Glutamatergic neuron (in vitro differentiated cells): ENCODE measurements around the gene ANK3. TPM values are rescaled to one million over a fixed set of nuclear protein-coding genes. Genes with fewer than 3 reads are reported as not detected.
A peak's percentile ranks its signal among the peaks of the same experiment; 100 is the strongest.

ENCODE experiments used
- DNase-seq: peaks from one replicate; pipeline ENCODE4 v3.0.0; 2022
- H3K27ac Mint-ChIP-seq: one replicate; pipeline ENCODE4 v1.8.0; 2020; ENCODE audit warnings: mild to moderate bottlenecking, mixed read lengths, inconsistent platforms; ENCODE audit not compliant: unreplicated experiment
- H3K27me3 Mint-ChIP-seq: one replicate; pipeline ENCODE4 v1.8.0; 2020; ENCODE audit warnings: mild to moderate bottlenecking, moderate library complexity, mixed read lengths, inconsistent platforms; ENCODE audit not compliant: unreplicated experiment
- H3K36me3 Mint-ChIP-seq: one replicate; pipeline ENCODE4 v1.8.0; 2020; ENCODE audit warnings: mild to moderate bottlenecking, mixed read lengths, inconsistent platforms; ENCODE audit not compliant: unreplicated experiment
- H3K4me1 Mint-ChIP-seq: one replicate; pipeline ENCODE4 v1.8.0; 2020; ENCODE audit warnings: mild to moderate bottlenecking, low read depth, mixed read lengths, inconsistent platforms; ENCODE audit not compliant: unreplicated experiment
- H3K4me3 Mint-ChIP-seq: one replicate; pipeline ENCODE4 v1.8.0; 2020; ENCODE audit warnings: mild to moderate bottlenecking, mixed read lengths, inconsistent platforms; ENCODE audit not compliant: unreplicated experiment
- H3K9me3 Mint-ChIP-seq: one replicate; pipeline ENCODE4 v1.8.0; 2020; ENCODE audit warnings: mild to moderate bottlenecking, moderate library complexity, mixed read lengths, inconsistent platforms; ENCODE audit not compliant: unreplicated experiment
- total RNA-seq: library from RNA; stranded (reverse); fragmentation: NEBNext Ultra II Directional; extraction: Animal tissue kit (Norgen Biotek cat#: 25700); gene quantifications from one replicate; pipeline ENCODE4 v1.2.1, GENCODE V29; 2021; ENCODE audit not compliant: unreplicated experiment
- TF ChIP-seq, protein P1 (sequence below): fragments of 200-600 bp; sonication (generic); IDR thresholded peaks from one replicate; pipeline ENCODE4 v1.5.0; 2021; ENCODE audit not compliant: partially characterized antibody, unreplicated experiment

Gene ANK3
- total RNA-seq, 1 donor from 2014 or later = 84.9 TPM

DNA sequence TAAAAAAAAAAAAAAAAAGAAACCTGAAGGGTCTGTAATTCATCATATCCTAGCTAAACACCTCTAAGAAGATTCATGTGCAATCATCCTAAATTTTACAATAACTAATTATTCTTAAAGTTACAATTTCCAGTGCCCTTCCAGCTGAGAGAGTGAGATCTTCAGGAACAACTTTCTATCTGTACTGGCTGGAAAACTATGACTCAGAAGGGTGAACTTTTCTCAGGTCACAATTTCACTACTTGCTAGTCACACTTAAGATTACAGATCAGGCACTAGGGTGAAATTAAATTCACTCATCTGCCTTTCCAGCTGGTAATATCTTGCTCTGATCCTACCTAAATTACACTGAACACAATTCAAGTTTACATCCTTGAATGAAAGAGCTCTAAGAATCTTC lies 158.8 kb downstream of the ANK3 start:
- H3K4me3 Mint-ChIP-seq = no peak overlapping the region
- H3K27me3 Mint-ChIP-seq = no peaks in the 10 kb centered on the region
- H3K9me3 Mint-ChIP-seq = no peaks in the 10 kb centered on the region
- no peaks in the 10 kb centered on the region for H3K36me3 Mint-ChIP-seq
- TF ChIP-seq, protein P1, sequence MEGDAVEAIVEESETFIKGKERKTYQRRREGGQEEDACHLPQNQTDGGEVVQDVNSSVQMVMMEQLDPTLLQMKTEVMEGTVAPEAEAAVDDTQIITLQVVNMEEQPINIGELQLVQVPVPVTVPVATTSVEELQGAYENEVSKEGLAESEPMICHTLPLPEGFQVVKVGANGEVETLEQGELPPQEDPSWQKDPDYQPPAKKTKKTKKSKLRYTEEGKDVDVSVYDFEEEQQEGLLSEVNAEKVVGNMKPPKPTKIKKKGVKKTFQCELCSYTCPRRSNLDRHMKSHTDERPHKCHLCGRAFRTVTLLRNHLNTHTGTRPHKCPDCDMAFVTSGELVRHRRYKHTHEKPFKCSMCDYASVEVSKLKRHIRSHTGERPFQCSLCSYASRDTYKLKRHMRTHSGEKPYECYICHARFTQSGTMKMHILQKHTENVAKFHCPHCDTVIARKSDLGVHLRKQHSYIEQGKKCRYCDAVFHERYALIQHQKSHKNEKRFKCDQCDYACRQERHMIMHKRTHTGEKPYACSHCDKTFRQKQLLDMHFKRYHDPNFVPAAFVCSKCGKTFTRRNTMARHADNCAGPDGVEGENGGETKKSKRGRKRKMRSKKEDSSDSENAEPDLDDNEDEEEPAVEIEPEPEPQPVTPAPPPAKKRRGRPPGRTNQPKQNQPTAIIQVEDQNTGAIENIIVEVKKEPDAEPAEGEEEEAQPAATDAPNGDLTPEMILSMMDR = no peak
- DNase-seq = no peak
- H3K27ac Mint-ChIP-seq = no peak overlapping the region
- H3K4me1 Mint-ChIP-seq = no peaks in the 10 kb centered on the region

DNA sequence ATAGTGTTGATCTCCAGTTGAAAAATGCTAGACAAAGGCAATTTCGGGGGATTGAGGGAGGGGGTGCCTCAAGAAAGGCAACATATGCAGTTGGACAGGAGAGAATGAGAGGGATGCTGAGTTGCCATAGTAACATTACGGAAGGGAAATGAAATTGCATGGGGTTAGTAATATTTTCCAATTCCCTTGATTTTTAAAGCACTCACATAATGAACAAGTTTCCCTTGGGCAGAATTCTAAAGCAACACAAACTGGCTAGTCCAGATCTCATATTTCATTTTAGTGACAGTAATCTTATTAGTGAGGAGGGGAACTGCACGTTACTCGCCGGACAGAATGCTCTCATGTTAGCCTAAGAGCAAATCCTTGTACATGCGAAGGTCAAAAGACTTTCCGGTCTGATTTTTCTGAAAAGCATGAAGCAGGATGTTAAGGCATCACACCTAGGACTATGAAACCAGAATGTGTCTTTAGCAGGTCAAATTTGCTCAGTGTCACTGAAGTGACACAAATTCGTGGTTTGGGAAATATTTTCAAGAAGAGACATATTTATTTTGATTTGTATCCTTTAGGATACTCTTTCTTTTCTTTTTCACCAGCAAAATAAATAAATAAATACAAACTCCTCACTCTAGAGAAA lies 165.5 kb downstream of the ANK3 start:
- Mint-ChIP-seq H3K27ac (no peak overlapping the region), H3K27me3 (no peaks in the 10 kb centered on the region), H3K4me3 (no peak overlapping the region), H3K36me3 (no peaks in the 10 kb centered on the region), H3K4me1 (peaks cover 2% of the 10 kb centered on the region), H3K9me3 (no peaks in the 10 kb centered on the region)
- no peak for DNase-seq
- TF ChIP-seq, protein P1 = no peak

DNA sequence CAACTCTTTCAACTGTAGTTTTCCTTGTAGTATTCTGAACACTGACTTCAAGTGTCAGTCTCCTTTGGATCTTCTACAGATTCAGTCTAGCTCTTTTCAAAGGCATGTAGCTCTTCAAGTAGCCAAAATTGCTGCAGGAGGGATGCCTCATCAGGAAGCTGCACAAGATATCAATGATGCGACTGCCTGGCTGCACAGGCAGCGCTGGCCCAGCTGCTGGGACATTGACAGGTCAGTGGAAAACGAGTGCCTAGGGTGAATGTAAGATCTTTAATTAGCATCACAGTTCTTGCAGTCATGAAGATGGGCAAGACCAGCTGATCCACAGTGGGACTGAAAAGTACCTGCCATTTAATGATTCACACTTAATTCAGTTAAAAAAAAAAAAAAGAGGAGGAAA lies 167.6 kb downstream of the ANK3 start:
- TF ChIP-seq, protein P1 = no peak
- peaks cover 2% of the 10 kb centered on the region for H3K9me3 Mint-ChIP-seq
- DNase-seq = peak; percentile 14
- H3K4me1 Mint-ChIP-seq = peaks cover 2% of the 10 kb centered on the region
- no peak overlapping the region for H3K4me3 Mint-ChIP-seq
- H3K27ac Mint-ChIP-seq = no peak overlapping the region
- no peaks in the 10 kb centered on the region for H3K36me3 Mint-ChIP-seq
- H3K27me3 Mint-ChIP-seq = no peaks in the 10 kb centered on the region

DNA sequence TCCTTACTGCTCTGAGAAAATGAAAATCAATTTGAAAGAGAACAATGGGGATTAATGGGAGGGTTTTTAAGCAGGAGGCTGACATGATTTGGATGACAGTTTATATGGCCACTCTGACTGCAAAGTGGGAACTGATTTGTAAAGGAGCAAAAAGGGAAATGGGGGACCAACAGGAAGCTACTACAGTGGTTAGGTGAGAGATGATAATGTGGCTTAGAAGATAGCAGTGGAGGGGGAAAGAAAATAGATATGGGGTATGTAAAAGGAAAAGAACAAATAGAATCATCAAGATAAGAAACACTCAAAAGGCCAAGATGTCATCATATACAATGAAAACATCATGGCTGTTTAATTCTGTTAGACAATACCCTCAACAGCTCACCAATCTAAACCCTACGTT lies 177.5 kb downstream of the ANK3 start:
- Mint-ChIP-seq H3K4me1 (peaks cover 5% of the 10 kb centered on the region), H3K27ac (no peak overlapping the region), H3K27me3 (no peaks in the 10 kb centered on the region), H3K36me3 (no peaks in the 10 kb centered on the region), H3K9me3 (peaks cover 1% of the 10 kb centered on the region), H3K4me3 (no peak overlapping the region)
- TF ChIP-seq, protein P1 = no peak
- no peak for DNase-seq

DNA sequence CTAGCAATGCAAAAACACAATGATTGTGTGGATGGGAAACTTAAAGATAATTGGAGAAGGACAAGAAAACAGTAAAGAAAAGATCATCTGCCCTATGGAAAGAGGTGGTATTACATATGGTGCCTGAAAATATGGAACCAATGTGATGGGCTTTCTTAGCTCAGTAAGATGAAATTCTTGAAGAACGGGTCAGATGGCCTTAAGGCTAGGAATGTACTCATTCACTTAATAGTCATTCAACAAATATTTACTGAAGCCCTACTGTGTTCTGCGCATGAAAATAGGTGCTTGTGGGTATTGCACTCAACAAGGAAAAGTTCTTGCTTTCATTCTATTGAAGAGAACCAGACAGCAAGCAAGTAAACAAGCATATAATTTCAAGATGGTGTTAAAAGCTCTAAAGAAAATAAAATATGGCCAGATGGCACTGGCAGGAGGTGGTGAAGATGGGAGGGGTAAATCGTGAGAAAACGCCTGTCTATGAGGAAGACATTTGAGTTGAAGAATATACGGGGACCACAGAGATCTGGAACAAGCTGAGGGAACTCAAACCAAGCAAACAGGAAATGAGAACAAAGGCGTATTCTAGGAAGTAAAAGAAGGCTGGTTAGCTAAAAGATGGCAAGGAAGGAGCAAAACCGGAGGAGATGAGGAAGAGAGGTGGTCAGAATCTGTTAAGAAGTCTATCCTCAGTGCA lies 179.7 kb downstream of the ANK3 start:
- no peak overlapping the region for H3K27ac Mint-ChIP-seq
- H3K9me3 Mint-ChIP-seq = no peaks in the 10 kb centered on the region
- TF ChIP-seq, protein P1 = no peak
- no peaks in the 10 kb centered on the region for H3K27me3 Mint-ChIP-seq
- no peaks in the 10 kb centered on the region for H3K36me3 Mint-ChIP-seq
- H3K4me1 Mint-ChIP-seq = peaks cover 7% of the 10 kb centered on the region
- DNase-seq = no peak
- no peak overlapping the region for H3K4me3 Mint-ChIP-seq
